ENCODE data around the gene ETFA. TPM values are rescaled to one million over a fixed set of nuclear protein-coding genes. Genes with fewer than 3 reads are reported as not detected.

The ETFA gene
- total RNA-seq, 1 experiment from 2014 or later: 84.4 TPM

- Mint-ChIP-seq H3K4me1 (no peaks in the 10 kb centered on the region), H3K9me3 (no peaks in the 10 kb centered on the region), H3K27ac (no peak overlapping the region), H3K4me3 (no peak overlapping the region), H3K27me3 (ENCODE audit: low read depth) (peaks cover 3% of the 10 kb centered on the region; the same call in 1 of the 2 replicates), H3K36me3 (no peaks in the 10 kb centered on the region)
- TF ChIP-seq ZNF423 (CRISPR knock-in tag; IDR thresholded peaks at IDR 0.05) (no peak), MYBL2 (CRISPR knock-in tag; IDR thresholded peaks at IDR 0.05) (no peak), NFE2L1 (CRISPR knock-in tag; IDR thresholded peaks at IDR 0.05) (no peak), ZNF263 (CRISPR knock-in tag; IDR thresholded peaks at IDR 0.05; ENCODE audit: low read depth) (no peak), NR2C2 (CRISPR knock-in tag; IDR thresholded peaks at IDR 0.05) (no peak), ZNF671 (CRISPR knock-in tag; IDR thresholded peaks at IDR 0.05) (no peak), CBFB (CRISPR knock-in tag; IDR thresholded peaks at IDR 0.05; ENCODE audit: low read depth) (no peak), SMAD4 (CRISPR knock-in tag; IDR thresholded peaks at IDR 0.05) (no peak), USF2 (CRISPR knock-in tag; IDR thresholded peaks at IDR 0.05) (no peak)
- DNase-seq (ENCODE audit: low spot score) (no peak), ATAC-seq (no peak)
- ChIA-PET CTCF (interaction anchor here (0.9 to 4.2 kb wide), 9 partner anchors 15 to 257 kb away, joined by 3 to 34 read pairs (median 6); no protein-coding TSS in a partner anchor), POLR2A (no interaction called here)
Measured at GRCh38 chr15:76184650-76185035, 126.6 kb downstream of the ETFA start.

- Mint-ChIP-seq H3K36me3 (no peaks in the 10 kb centered on the region), H3K27me3 (ENCODE audit: low read depth) (no peaks in the 10 kb centered on the region), H3K9me3 (no peaks in the 10 kb centered on the region), H3K4me3 (no peak overlapping the region), H3K27ac (no peak overlapping the region), H3K4me1 (no peaks in the 10 kb centered on the region)
- ATAC-seq (no peak), DNase-seq (ENCODE audit: low spot score) (no peak)
- ChIA-PET CTCF (interaction anchor here (1.1 to 2.9 kb wide), 4 partner anchors 15 to 150 kb away, joined by 4 to 20 read pairs (median 5); no protein-coding TSS in a partner anchor), POLR2A (interaction anchor here (1.1 kb wide), 1 partner anchor 152 kb away, joined by 3 read pairs; the partner anchor contains the start of gene ISL2)
- TF ChIP-seq ATF2 (CRISPR knock-in tag; IDR thresholded peaks at IDR 0.05; ENCODE audit: borderline replicate concordance, low read depth) (no peak), ERG (CRISPR knock-in tag; IDR thresholded peaks at IDR 0.05) (no peak), OVOL2 (CRISPR knock-in tag; IDR thresholded peaks at IDR 0.05; ENCODE audit: borderline replicate concordance) (no peak), ZNF396 (CRISPR knock-in tag; IDR thresholded peaks at IDR 0.05; ENCODE audit: borderline replicate concordance) (no peak), NFE2L1 (CRISPR knock-in tag; IDR thresholded peaks at IDR 0.05) (no peak), HMGA2 (CRISPR knock-in tag; IDR thresholded peaks at IDR 0.05) (no peak), ZBTB21 (CRISPR knock-in tag; IDR thresholded peaks at IDR 0.05; ENCODE audit: borderline replicate concordance) (no peak), ARID4B (CRISPR knock-in tag; IDR thresholded peaks at IDR 0.05; ENCODE audit: borderline replicate concordance) (no peak), TP53 (CRISPR knock-in tag; IDR thresholded peaks at IDR 0.05) (no peak), NR1H2 (CRISPR knock-in tag; IDR thresholded peaks at IDR 0.05) (no peak), AFF4 (CRISPR knock-in tag; IDR thresholded peaks at IDR 0.05; ENCODE audit: borderline replicate concordance) (no peak), ATF3 (CRISPR knock-in tag; conservative IDR thresholded peaks at IDR 0.05) (no peak), USF2 (CRISPR knock-in tag; IDR thresholded peaks at IDR 0.05) (no peak), ESRRA (CRISPR knock-in tag; IDR thresholded peaks at IDR 0.05; ENCODE audit: borderline replicate concordance) (no peak)
Measured at GRCh38 chr15:76183930-76184649, 127.2 kb downstream of the ETFA start.
